ENCODE data around the gene PDE1C.

The PDE1C gene

GRCh38 chr7:31819031-31819430 is 251.2 kb downstream of the PDE1C start:
- DNase-seq: no peak

GRCh38 chr7:31816810-31817209 is 253.4 kb downstream of the PDE1C start:
- DNase-seq: no peak

- no peak for DNase-seq
These were observed 254.4 kb downstream of the PDE1C start for GRCh38 chr7:31815796-31816195.

GRCh38 chr7:31814187-31814586 is 256.0 kb downstream of the PDE1C start:
- DNase-seq: no peak

GRCh38 chr7:31811650-31812461 is 258.4 kb downstream of the PDE1C start:
- no peak for DNase-seq

- no peak for DNase-seq
These were observed 264.9 kb downstream of the PDE1C start for GRCh38 chr7:31805209-31805818.

GRCh38 chr7:31796375-31796774 is 273.8 kb downstream of the PDE1C start:
- DNase-seq: no peak

- no peak for DNase-seq
These were observed 275.3 kb downstream of the PDE1C start for GRCh38 chr7:31794851-31795344.

- no peak for DNase-seq
These were observed 278.3 kb downstream of the PDE1C start for GRCh38 chr7:31791881-31792280.

GRCh38 chr7:31788883-31789680 is 281.1 kb downstream of the PDE1C start:
- DNase-seq: no peak

GRCh38 chr7:31788445-31788844 is 281.8 kb downstream of the PDE1C start:
- DNase-seq: no peak

GRCh38 chr7:31786326-31786725 is 283.9 kb downstream of the PDE1C start:
- DNase-seq: no peak

GRCh38 chr7:31785101-31785500 is 285.1 kb downstream of the PDE1C start:
- DNase-seq: no peak

- DNase-seq: no peak
These were observed 287.0 kb downstream of the PDE1C start for GRCh38 chr7:31783221-31783620.

- no peak for DNase-seq
These were observed 287.7 kb downstream of the PDE1C start for GRCh38 chr7:31782411-31782991.

- no peak for DNase-seq
These were observed 291.9 kb downstream of the PDE1C start for GRCh38 chr7:31778296-31778695.

GRCh38 chr7:31776616-31777015 is 293.6 kb downstream of the PDE1C start:
- no peak for DNase-seq

- no peak for DNase-seq
These were observed 294.7 kb downstream of the PDE1C start for GRCh38 chr7:31775556-31775955.

- DNase-seq: no peak
These were observed 298.0 kb downstream of the PDE1C start for GRCh38 chr7:31772211-31772610.

GRCh38 chr7:31767686-31768358 is 302.4 kb downstream of the PDE1C start:
- no peak for DNase-seq

GRCh38 chr7:31764462-31764861 is 305.7 kb downstream of the PDE1C start:
- DNase-seq: no peak

- no peak for DNase-seq
These were observed 306.7 kb downstream of the PDE1C start for GRCh38 chr7:31763548-31763947.

- no peak for DNase-seq
These were observed 308.6 kb downstream of the PDE1C start for GRCh38 chr7:31761646-31762045.
